HG03159 (cell line): ENCODE data around the gene ADGRG2.

Experiments
- ATAC-seq: cut with Tn5 transposase; IDR thresholded peaks from one replicate; pipeline ENCODE4 v1.9.1; 2021; ENCODE audit warnings: mild to moderate bottlenecking, moderate library complexity; ENCODE audit not compliant: unreplicated experiment

The ADGRG2 gene, protein sequence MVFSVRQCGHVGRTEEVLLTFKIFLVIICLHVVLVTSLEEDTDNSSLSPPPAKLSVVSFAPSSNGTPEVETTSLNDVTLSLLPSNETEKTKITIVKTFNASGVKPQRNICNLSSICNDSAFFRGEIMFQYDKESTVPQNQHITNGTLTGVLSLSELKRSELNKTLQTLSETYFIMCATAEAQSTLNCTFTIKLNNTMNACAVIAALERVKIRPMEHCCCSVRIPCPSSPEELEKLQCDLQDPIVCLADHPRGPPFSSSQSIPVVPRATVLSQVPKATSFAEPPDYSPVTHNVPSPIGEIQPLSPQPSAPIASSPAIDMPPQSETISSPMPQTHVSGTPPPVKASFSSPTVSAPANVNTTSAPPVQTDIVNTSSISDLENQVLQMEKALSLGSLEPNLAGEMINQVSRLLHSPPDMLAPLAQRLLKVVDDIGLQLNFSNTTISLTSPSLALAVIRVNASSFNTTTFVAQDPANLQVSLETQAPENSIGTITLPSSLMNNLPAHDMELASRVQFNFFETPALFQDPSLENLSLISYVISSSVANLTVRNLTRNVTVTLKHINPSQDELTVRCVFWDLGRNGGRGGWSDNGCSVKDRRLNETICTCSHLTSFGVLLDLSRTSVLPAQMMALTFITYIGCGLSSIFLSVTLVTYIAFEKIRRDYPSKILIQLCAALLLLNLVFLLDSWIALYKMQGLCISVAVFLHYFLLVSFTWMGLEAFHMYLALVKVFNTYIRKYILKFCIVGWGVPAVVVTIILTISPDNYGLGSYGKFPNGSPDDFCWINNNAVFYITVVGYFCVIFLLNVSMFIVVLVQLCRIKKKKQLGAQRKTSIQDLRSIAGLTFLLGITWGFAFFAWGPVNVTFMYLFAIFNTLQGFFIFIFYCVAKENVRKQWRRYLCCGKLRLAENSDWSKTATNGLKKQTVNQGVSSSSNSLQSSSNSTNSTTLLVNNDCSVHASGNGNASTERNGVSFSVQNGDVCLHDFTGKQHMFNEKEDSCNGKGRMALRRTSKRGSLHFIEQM

DNA sequence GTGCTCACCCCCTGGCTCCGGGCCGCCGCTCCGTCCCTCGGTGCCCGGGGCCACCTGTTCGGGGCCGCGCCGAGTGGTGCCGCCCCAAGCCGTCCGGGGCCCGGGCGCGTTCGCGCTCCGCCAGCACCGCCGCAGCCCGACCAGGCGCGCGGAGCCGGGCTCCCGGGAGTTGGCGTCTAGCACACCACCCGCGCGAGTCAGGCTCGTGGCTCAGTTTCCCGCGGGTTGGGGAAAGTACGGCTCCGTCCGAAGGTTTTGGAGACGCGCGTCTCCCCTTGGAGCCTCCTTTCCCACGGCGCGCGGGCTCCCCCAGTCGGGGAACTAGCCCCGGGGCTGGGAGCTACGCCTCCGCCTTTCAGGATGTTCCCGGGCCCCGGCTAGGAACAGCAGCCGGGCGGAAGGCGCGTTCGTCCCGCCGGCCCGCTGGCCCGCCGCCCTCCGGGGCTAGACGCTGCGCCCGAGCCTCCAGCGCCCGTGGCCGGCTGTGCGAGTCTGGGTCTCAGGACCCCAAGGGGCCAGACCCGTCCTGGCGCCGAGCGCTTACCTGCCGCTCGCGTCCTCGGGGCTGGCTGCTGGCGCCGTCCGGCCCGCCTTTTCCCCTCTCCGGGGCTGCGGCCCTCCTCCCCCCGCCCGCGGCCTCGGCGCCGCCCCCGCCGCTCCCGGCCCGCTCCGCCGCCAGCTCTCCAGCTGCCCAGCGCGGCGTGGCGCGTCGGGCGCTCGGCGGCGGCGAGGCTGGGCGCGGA lies at the start of gene ADGRG2:
ADGRG2 (minus strand) TSS at position 571 of the 743 bp plus-strand sequence. CDS start 53,634 bp downstream, outside the sequence.
- no peak for ATAC-seq

GRCh38 chrX:19168609-19169008 lies 46.3 kb upstream of the ADGRG2 start:
- no peak for ATAC-seq

DNA sequence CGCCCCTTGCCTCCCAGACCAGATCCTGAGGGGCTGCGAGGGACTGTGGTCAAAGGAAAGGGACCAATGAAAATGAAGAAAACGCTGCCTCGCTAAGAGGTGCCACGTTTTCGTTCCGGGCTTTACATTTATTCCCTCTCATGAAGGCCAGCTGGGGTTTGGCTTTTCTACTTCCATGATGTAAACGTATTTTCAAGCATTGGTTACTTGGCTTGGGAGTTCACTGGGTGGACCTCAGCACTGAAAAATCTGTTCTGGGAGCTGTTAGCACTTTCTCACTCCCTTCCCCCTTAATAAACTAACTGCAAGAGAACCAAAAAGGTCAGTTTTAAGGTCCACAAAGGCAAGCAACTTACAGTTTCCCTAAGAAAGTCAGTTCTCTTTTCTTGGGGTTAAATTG lies 40.6 kb upstream of the ADGRG2 start:
- ATAC-seq: no peak

DNA sequence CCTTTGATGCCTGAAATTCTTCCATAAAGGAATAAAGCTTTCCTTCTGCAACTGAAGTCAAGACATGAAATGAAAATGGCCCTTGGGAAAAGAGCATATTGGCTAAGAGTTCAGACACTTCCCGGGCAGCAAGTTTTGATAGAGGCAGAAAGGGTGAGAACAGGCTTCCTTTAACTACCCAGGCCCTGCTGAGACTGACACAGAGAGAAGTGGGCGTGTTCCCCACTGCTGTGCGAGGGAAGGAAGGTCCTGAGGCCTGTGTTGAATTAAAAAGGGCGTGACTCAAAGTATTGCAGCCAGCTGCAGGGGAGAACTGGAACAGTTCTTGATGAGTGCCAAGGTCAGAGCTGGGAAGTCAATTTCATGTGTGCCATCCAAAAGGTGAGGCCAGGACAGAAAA lies 33.9 kb upstream of the ADGRG2 start:
- ATAC-seq: no peak

GRCh38 chrX:19152762-19153161 lies 30.5 kb upstream of the ADGRG2 start:
- ATAC-seq: no peak

- no peak for ATAC-seq
These were observed 14.8 kb upstream of the ADGRG2 start for GRCh38 chrX:19137067-19137466.

GRCh38 chrX:19133784-19134183 lies 11.5 kb upstream of the ADGRG2 start:
- ATAC-seq: no peak

- no peak for ATAC-seq
These were observed 11.0 kb upstream of the ADGRG2 start for GRCh38 chrX:19133231-19133630.

- ATAC-seq: no peak
These were observed 8.4 kb upstream of the ADGRG2 start for GRCh38 chrX:19130628-19131027.

DNA sequence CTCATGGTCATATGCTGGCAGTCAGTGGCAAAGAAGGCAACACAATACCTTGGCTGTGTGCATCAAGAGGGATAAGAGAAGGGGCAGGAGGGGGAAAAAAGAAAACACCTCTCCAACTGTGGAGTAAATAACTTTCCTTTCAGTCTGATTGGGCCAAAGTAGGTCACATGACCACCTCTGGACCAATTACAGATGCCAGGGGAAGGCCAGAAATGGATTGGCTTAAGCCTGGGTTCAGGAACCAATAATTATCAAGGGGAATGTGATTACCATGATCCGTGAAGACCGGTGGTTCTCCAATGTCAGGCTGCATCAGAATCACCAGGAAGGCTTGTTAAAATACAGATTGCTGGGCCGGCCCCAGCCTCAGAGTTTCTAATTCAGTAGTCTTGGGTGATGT lies 7.4 kb upstream of the ADGRG2 start:
- ATAC-seq: no peak

DNA sequence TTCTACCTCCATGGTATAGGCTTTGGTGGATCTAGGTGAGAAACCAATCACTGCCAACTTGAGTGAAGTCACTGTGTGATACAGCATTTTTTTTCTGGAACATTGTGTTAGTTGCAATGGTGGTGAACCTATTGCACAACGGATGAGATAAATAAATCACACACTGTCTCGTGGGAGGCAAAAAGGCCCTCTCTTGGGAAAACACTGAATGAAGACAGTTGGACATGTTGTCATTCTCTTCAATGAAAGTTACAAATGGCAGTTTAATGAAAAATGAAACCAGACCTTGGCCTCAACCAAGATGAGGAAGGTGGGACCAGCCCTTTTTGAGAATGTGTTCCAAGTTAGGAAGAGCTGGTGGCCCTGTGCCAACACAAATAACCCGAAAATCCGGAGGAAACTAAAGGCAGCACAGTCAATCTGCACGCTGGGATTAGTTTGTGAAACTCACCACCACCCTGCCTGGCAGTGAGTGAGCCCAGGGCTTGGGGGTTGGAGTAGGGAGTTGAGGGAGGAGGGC lies 5.4 kb upstream of the ADGRG2 start:
- no peak for ATAC-seq

DNA sequence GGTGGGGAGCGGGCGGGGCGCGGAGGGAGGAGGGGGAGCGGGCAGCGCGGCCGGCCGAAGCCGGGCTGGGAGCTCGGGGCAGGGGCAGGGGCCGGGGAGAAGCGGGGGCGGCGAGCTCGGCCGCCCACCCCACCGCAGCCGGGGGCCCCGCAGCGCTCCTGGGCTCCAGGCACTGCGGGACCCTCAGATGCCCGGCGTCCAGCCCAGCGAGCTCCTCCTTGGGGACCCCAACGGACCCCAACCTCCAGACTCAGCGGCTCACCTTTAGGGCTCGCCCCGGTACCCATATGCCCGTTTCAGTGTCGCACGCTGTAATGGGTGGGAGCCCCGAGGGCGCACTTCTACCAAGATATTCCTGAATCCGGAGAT lies 357 bp upstream of the ADGRG2 start:
- no peak for ATAC-seq

- ATAC-seq: no peak
These were observed 802 bp downstream of the ADGRG2 start for GRCh38 chrX:19121466-19121865.

DNA sequence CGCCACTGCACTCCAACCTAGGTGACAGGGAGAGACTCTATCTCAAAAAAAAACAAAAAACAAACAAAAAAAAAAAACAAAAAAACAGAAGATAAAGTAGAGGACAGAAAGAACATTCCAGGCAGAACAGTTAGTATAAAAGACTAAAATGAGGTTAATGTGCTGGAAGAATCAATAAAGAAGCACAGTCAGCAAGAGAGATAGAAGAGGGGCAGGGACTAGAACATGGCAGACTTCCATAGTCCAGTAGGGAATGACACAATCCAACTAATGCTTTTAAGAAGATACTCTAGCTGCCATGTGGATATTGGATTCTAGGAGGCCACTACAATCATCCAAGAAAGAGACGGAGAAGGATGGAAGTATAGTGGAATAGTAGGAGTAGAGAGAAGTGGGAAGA lies 11.6 kb downstream of the ADGRG2 start:
- ATAC-seq: no peak

DNA sequence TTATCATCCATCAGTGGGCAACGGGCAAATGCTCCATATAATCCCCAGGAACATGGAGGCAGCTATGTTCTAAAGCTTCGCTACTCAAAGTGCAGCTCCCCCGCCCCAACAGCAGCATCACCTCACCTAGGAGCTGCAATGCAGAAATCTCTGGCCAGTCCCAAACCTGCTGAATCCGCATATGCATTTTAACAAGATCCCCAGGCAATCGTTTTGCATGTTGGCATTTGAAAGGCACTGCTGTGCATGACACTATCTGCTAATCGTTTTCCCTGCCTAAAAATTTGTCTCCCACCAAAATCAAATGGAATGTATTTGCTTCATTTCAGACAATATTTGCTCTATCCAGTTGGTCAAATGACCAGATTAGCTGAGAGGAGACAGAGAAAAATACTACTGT lies 15.2 kb downstream of the ADGRG2 start:
- no peak for ATAC-seq

- ATAC-seq: no peak
These were observed 21.7 kb downstream of the ADGRG2 start for GRCh38 chrX:19100586-19100985.

GRCh38 chrX:19097553-19098283 lies 24.6 kb downstream of the ADGRG2 start:
- no peak for ATAC-seq

DNA sequence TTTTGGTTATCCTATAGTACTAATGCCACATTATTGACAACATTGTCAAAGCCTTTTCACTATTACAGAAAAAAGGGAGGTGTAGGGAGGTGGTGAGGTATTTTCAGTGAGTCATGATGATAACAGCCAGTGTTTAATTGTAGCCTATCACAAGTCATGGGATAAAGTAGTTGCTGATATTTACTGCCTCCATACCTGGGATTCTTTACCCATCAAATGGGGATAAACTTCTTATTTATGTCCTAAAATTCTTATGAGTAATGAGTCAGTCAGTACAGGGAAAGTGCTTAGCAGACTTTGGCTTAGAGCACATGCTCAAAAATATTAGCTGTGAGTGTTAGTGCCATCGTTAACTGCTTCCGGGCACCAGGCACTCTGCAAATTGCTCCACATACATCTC lies 25.7 kb downstream of the ADGRG2 start:
- no peak for ATAC-seq

DNA sequence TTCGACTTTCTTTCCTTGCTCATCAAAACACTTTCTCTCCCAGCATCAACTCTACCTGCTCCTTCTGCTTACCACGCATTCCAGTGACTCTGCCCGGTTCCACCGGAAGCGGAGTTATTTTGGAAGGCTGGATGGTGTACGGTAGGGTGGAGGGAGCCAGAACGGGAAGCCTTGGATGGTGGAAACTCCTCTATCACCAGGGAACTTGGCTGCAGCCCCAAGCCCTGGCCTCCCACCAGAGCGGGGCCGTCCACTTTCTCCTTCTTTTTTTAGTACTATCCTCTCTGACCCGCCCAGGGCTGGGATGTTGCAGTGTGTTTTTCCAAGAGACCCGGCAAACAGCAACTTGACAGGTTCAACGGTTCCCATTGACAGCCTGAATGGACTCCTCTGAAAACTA lies 27.6 kb downstream of the ADGRG2 start:
- no peak for ATAC-seq

DNA sequence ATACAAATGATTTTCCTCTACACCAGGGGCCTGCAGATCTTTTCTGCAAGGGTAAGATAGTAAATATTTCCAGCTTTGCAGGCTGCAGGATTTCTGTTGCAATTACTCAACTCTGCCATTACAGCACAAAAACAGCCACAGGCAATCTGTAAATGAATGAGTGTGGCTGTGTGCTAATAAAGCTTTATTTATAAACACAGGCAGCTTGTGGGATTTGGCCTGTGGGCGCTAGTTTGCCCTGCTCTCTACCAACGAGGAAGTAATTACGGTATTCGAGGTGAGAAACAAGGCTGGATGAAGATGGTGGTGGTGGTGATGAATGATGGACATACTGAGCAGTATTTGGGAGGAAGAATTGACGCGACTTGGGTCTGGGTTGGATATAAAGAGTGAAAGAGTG lies 30.7 kb downstream of the ADGRG2 start:
- ATAC-seq: no peak
